ENCODE results near the gene RRP8. TPM values are rescaled to one million over a fixed set of nuclear protein-coding genes. Genes with fewer than 3 reads are reported as not detected.
A peak's percentile ranks its signal among the peaks of the same experiment; 100 is the strongest.

Gene RRP8
- total RNA-seq, 1 experiment from 2014 or later: 16.0 TPM

DNA sequence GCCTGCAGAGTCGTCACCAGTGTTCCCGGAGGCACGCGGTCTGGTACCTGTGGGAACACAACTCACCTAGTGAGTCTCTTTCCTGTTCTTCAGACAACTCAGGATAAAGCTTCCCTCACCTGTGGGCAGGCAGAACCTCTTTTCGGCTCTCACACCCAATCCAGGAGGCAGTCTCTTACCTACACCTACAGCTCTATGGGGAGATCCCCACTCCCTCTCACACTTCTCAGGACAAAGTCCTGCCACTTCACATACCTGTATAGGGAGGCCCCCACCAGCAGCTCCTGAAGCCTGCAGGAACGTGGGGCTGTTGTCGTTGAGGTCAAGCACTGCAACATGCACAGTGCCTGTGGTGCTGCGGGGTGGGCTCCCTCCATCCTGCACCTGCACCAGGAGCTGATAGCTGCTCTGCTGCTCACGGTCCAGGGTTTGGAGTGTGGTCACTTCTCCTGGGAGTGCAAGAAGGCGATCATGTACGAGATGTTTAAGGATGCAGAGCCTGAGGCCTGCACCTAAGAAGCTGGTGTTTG, 28.0 kb upstream of the RRP8 start:
- H4K8ac ChIP-seq (replicated peaks; ENCODE audit: insufficient read length, low read depth, low read length): no peak overlapping the region
- peaks cover 9% of the 10 kb centered on the region for H3K23me2 ChIP-seq (ENCODE audit: insufficient read length, low read depth, low read length, poor library complexity, severe bottlenecking)
- H3T11ph ChIP-seq (ENCODE audit: low read length): no peak overlapping the region
- no peak overlapping the region for H2AFZ ChIP-seq (ENCODE audit: low read length)
- Mint-ChIP-seq H3K27ac (no peak overlapping the region; a peak in 1 of 7 replicates), H3K4me1 (peaks cover 3% of the 10 kb centered on the region in 2 experiments; a peak in 2 of 4 replicates), H3K27me3 (ENCODE audit: low read depth) (peaks cover 49% of the 10 kb centered on the region), H3K4me3 (peak overlapping the region; percentile 3 to 76; a peak in 3 of 5 replicates), H3K36me3 (ENCODE audit: insufficient read depth in 1 of 3, low read depth in 3 of 3) (peaks cover 2 to 23% (median 14%) of the 10 kb centered on the region in 3 experiments; a peak in 6 of 7 replicates), H3K9me3 (no peaks in the 10 kb centered on the region)
- H4K91ac ChIP-seq (ENCODE audit: insufficient read length, low read depth, low read length): no peak overlapping the region
- H4K5ac ChIP-seq (ENCODE audit: insufficient read length, low read depth, low read length): no peak overlapping the region
- no peak overlapping the region for H2BK12ac ChIP-seq (ENCODE audit: insufficient read length, low read depth, low read length)
- H3K27me3 ChIP-seq (ENCODE audit: insufficient read depth, low read length): peaks cover 18% of the 10 kb centered on the region; the same call in 1 of the 2 replicates
- H3K4me1 ChIP-seq (ENCODE audit: insufficient read depth, low read length): no peaks in the 10 kb centered on the region
- no peak overlapping the region for H3K23ac ChIP-seq (ENCODE audit: insufficient read length, low read depth, low read length)
- no peaks in the 10 kb centered on the region for H3K79me2 ChIP-seq (ENCODE audit: insufficient read depth, low read length)
- no peaks in the 10 kb centered on the region for H3K9me3 ChIP-seq (ENCODE audit: control insufficient read depth, low read depth, low read length)
- H3K14ac ChIP-seq (ENCODE audit: insufficient read depth, low read length): no peak overlapping the region
- no peak overlapping the region for H2AK5ac ChIP-seq (ENCODE audit: insufficient read length, low read length)
- H2BK15ac ChIP-seq (ENCODE audit: low read depth, low read length): no peak overlapping the region
- no peaks in the 10 kb centered on the region for H3K79me1 ChIP-seq (ENCODE audit: insufficient read depth, low read depth, low read length, poor library complexity, severe bottlenecking)
- no peak overlapping the region for H3K4me2 ChIP-seq (ENCODE audit: insufficient read depth, insufficient read length, low read length)
- no peaks in the 10 kb centered on the region for H4K20me1 ChIP-seq (ENCODE audit: control insufficient read depth, insufficient read depth, insufficient read length)
- H3K18ac ChIP-seq (ENCODE audit: insufficient read length, low read depth, low read length): no peak overlapping the region
- no peak overlapping the region for H2BK120ac ChIP-seq (ENCODE audit: low read depth, low read length, poor library complexity, severe bottlenecking)
- H2BK5ac ChIP-seq (ENCODE audit: insufficient read length, low read length): no peak overlapping the region
- H3K56ac ChIP-seq (ENCODE audit: insufficient read length, low read depth, low read length): no peak overlapping the region
- DNase-seq: peak; percentile 19
- no peak overlapping the region for H3K9ac ChIP-seq (ENCODE audit: extremely low read depth, insufficient read length, low read length)
- H3K4ac ChIP-seq (ENCODE audit: low read depth, low read length): no peak overlapping the region
- no peak overlapping the region for H2BK20ac ChIP-seq (ENCODE audit: low read depth, low read length, poor library complexity, severe bottlenecking)
- WGBS (ENCODE audit: extremely low coverage, insufficient read length, low lambda C conversion rate): no CpG with 5 or more reads among the region's 11 CpGs
- TF ChIP-seq, protein P1, sequence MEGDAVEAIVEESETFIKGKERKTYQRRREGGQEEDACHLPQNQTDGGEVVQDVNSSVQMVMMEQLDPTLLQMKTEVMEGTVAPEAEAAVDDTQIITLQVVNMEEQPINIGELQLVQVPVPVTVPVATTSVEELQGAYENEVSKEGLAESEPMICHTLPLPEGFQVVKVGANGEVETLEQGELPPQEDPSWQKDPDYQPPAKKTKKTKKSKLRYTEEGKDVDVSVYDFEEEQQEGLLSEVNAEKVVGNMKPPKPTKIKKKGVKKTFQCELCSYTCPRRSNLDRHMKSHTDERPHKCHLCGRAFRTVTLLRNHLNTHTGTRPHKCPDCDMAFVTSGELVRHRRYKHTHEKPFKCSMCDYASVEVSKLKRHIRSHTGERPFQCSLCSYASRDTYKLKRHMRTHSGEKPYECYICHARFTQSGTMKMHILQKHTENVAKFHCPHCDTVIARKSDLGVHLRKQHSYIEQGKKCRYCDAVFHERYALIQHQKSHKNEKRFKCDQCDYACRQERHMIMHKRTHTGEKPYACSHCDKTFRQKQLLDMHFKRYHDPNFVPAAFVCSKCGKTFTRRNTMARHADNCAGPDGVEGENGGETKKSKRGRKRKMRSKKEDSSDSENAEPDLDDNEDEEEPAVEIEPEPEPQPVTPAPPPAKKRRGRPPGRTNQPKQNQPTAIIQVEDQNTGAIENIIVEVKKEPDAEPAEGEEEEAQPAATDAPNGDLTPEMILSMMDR (conservative IDR thresholded peaks at IDR 0.05): no peak
- no peak overlapping the region for H3K27ac ChIP-seq (ENCODE audit: insufficient read length, low read depth, low read length)
